CD1c-positive myeloid dendritic cell (primary cell): ENCODE data around the gene USP9X.
"Not testable (repeated sequence)": the region's sequence is repeated elsewhere in the genome, so short reads cannot be mapped to it uniquely, and the experiment has no call there.

ENCODE experiments used
- DNase-seq: peaks from one replicate; pipeline ENCODE4 v3.0.0-alpha.2; 2016; ENCODE audit errors: extremely low spot score

Gene USP9X

GRCh38 chrX:41189156-41189555 is 103.9 kb downstream of the USP9X start:
- no peak for DNase-seq

- no peak for DNase-seq
These were observed 107.6 kb downstream of the USP9X start for GRCh38 chrX:41192880-41193279.

- DNase-seq = no peak
These were observed 113.2 kb downstream of the USP9X start for GRCh38 chrX:41198410-41198809.

GRCh38 chrX:41200785-41201184 is 115.5 kb downstream of the USP9X start:
- DNase-seq = no peak

- DNase-seq = no peak
These were observed 124.6 kb downstream of the USP9X start for GRCh38 chrX:41209853-41210252.

- no peak for DNase-seq
These were observed 139.4 kb downstream of the USP9X start for GRCh38 chrX:41224605-41225004.

- DNase-seq = no peak
These were observed 148.7 kb downstream of the USP9X start for GRCh38 chrX:41233988-41234387.

GRCh38 chrX:41234471-41234870 is 149.2 kb downstream of the USP9X start:
- not testable (repeated sequence) for DNase-seq

GRCh38 chrX:41234962-41235361 is 149.7 kb downstream of the USP9X start:
- no peak for DNase-seq

GRCh38 chrX:41236629-41237028 is 151.4 kb downstream of the USP9X start:
- peak; percentile 67 for DNase-seq

- DNase-seq = peak; percentile 63
These were observed 155.3 kb downstream of the USP9X start for GRCh38 chrX:41240509-41240908.

- no peak for DNase-seq
These were observed 156.7 kb downstream of the USP9X start for GRCh38 chrX:41241962-41242361.

- DNase-seq = no peak
These were observed 160.4 kb downstream of the USP9X start for GRCh38 chrX:41245641-41246040.

GRCh38 chrX:41250867-41251266 is 165.6 kb downstream of the USP9X start:
- DNase-seq = no peak

- no peak for DNase-seq
These were observed 172.6 kb downstream of the USP9X start for GRCh38 chrX:41257801-41258200.

- no peak for DNase-seq
These were observed 173.0 kb downstream of the USP9X start for GRCh38 chrX:41258226-41258625.

GRCh38 chrX:41258871-41259270 is 173.6 kb downstream of the USP9X start:
- DNase-seq = no peak

GRCh38 chrX:41259516-41259915 is 174.3 kb downstream of the USP9X start:
- DNase-seq = no peak

- DNase-seq = peak; percentile 78
These were observed 180.4 kb downstream of the USP9X start for GRCh38 chrX:41265615-41266014.

- DNase-seq = no peak
These were observed 188.4 kb downstream of the USP9X start for GRCh38 chrX:41273638-41274037.

- DNase-seq = peak; percentile 12
These were observed 190.7 kb downstream of the USP9X start for GRCh38 chrX:41275661-41276609.

GRCh38 chrX:41276661-41277506 is 191.6 kb downstream of the USP9X start:
- no peak for DNase-seq

- DNase-seq = not testable (repeated sequence)
These were observed 197.1 kb downstream of the USP9X start for GRCh38 chrX:41282307-41282706.
